CD4-positive, alpha-beta T cell treated with Interleukin-12 subunit alpha and Interleukin-12 subunit beta, for 1 hour (primary cell): ENCODE results near the gene SVEP1.
"Not testable (repeated sequence)": the region's sequence is repeated elsewhere in the genome, so short reads cannot be mapped to it uniquely, and the experiment has no call there.

ENCODE experiments used
- DNase-seq: peaks from one replicate; pipeline ENCODE4 v3.0.0-alpha.2; 2020

The SVEP1 gene

GRCh38 chr9:110579034-110579861 is at the start of gene SVEP1:
SVEP1 (minus strand) TSS chr9:110579741; CDS start chr9:110579543, 198 bp downstream.
- no peak for DNase-seq

- DNase-seq, result no peak
Measured at GRCh38 chr9:110626101-110626829, 46.7 kb upstream of the SVEP1 start.

DNA sequence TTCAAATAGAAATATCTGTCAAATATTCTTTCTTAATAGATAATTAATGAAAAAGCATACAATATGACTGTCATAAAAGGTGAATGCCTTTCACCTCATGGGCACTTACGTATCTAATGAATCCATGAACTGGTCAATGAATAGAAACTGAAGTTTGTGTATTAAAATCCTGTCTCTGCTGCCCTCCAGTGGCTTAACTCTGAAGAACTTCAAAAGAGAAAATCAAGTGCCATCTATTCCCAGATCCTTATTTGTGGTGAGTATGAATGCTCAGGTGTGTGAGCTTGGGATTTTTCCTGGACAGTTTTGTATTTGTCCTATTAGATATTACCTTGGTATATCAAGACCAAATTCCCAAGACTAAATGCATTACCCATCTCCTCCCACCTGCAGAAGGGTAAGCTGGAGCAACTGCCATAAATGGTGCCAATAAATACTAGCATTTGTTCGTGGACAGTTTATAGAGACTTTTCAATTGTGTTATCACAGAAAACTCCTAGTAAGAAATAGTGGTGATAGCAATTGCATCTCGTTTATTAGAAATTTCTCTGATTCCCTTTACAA is 44.0 kb upstream of the SVEP1 start:
- DNase-seq, result peak; percentile 4

GRCh38 chr9:110622368-110622767 is 42.8 kb upstream of the SVEP1 start:
- no peak for DNase-seq

DNA sequence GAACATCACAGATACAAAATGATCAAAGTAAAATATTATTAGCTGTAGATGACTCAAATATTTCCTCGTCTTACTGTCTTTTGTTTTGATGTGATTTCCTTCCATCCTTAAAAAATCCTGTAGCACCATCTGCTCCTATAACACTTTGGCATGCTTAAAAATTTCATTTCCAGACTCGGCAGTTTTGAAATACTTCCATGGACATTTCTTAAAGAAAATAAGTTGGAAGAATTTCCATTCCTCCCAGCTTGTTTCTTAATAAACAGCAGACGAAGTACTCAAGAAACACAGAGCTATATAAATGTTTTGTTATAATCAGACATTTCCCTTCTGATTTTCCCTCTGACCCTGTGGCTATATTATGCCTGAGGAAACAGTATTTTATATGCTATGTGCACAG is 41.2 kb upstream of the SVEP1 start:
- DNase-seq, result no peak

DNA sequence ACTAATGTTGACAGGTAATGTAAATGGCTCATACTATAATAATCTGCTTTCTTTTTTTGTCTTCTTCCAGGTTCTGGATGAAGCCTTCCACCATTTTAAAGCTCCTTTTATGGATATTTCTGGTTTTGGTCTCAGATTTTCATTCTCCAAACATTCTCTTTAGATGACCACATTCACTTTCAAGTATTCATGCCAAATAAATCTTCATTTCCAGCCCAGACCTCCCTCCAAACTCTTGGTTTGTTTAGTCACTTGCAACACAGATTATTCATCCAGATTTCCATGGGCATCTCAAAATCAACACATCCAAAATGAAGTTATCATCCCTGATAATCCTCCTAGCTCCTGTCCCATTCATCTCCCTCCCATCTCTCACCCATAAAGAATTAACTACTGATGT is 40.3 kb upstream of the SVEP1 start:
- no peak for DNase-seq

DNA sequence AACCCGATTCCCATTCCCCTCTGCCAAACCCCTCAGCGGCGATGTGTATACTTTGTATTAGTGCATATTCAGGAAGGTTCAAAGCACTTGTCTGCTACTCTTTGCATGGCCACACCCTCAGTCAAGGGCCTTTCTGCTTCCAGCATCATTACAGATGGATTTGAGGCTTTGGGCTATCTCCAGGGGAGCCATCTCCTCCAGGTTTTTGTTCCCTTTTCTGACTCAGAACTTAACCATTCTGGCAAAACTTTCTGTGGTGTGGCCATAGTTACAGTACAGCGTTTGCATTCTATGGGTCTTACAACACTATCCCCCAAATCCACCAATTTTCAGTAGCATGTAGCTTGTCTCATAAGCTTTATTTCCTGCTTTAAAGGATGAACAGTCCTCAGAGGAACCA is 36.0 kb upstream of the SVEP1 start:
- no peak for DNase-seq

GRCh38 chr9:110614576-110614975 is 35.0 kb upstream of the SVEP1 start:
- DNase-seq, result not testable (repeated sequence)

GRCh38 chr9:110606179-110606790 is 26.7 kb upstream of the SVEP1 start:
- no peak for DNase-seq

- no peak for DNase-seq
Measured at GRCh38 chr9:110605565-110605964, 26.0 kb upstream of the SVEP1 start.

- no peak for DNase-seq
Measured at GRCh38 chr9:110604171-110604601, 24.6 kb upstream of the SVEP1 start.

DNA sequence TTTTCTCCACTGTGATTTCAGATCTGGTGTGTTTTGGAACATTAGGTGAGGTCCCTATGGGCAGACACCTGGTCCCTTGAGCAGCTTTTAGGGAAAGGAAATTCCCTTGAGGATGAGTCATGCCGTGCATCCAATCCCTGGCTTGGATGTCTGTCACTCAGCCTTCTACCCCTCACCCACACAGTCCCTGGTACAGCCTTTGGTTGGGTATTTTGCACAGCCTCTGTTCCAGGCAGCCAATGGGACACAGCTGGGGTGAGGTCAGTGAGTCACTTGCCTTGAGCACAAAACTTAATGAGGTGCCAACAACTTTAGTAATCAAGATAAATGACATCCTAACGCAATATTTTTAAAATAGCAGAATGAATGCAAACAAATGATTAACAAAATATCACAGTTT is 22.7 kb upstream of the SVEP1 start:
- no peak for DNase-seq

- no peak for DNase-seq
Measured at GRCh38 chr9:110601098-110601497, 21.6 kb upstream of the SVEP1 start.

- no peak for DNase-seq
Measured at GRCh38 chr9:110599468-110599867, 19.9 kb upstream of the SVEP1 start.

- DNase-seq, result no peak
Measured at GRCh38 chr9:110592044-110592830, 12.7 kb upstream of the SVEP1 start.

GRCh38 chr9:110591526-110591925 is 12.0 kb upstream of the SVEP1 start:
- DNase-seq, result no peak

DNA sequence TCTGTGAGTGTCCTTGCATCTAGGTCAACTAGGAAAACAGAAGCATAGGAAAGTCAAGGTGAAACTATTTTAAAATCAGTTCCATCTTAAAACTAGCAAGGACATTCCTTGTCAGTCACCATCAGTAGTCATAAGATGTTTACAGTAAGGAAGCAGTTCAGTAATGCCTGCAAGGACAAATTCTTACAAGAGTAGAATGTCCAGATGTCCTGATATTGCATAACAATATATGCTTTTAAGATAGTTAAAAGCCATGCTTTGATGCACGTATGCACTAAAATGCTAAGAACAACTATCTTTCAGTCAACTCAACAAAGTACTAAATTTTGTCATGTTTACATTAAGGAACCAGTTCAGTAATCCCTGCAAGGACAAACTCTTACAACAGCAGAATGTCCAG is 11.3 kb upstream of the SVEP1 start:
- DNase-seq, result no peak

GRCh38 chr9:110588296-110588695 is 8.8 kb upstream of the SVEP1 start:
- no peak for DNase-seq

DNA sequence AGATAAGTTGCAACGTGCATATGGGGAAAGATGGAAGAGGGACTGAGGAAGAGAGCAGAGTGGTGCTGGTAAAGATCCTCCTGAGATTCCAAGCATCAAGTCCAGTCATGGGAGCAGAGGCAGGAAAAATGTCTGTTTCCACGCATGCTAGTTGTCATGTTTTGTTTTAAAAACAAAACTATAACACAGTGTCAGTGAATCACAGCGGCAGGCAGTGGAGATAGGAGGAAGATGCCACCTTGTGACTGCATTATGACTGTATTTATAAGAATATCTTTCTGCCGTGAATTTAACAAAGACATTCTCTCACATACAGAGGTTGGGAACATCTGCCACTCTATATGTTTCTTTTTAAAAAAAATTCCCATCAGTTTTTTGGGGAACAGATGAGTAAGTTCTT is 3.7 kb upstream of the SVEP1 start:
- DNase-seq, result no peak

DNA sequence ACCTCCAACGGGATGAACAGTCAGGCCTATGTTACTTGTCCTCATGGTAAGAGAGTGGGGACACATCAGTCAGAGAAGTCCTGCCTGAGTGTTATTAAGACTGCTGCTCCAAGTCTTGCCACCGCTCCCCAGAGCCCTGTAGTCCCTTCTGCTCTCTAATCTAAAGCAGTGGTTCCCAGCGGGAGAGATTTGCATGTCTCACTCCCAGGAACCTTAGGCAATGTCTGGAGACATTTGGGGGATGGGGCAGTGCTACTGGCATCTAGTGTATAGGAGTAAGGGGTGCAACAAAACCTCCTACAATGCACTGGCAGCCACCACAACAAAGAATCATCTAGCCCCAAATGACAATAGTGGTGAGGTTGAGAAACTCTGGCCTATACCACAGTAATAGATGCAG is 2.6 kb upstream of the SVEP1 start:
- DNase-seq, result no peak

GRCh38 chr9:110580850-110581249 is 1.3 kb upstream of the SVEP1 start:
- DNase-seq, result no peak

DNA sequence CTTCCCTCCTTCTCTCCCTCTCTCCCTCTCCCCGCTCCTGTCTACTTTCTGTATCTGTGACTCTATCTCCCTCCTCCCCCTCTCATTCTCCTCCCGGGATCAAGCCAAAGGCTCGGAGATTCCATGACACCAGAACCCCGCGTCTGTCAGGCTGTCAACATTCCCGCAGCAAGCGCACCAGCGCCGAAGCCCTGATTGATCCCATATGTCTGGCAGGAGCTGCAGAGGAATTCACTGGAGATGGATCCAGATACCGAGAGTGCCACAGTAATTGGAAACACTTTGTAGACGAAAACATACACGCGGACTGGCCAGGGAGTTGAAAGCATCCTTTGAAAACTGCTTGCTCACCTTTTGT is 300 bp upstream of the SVEP1 start:
- DNase-seq, result no peak

- DNase-seq, result no peak
Measured at GRCh38 chr9:110578575-110579033, 937 bp downstream of the SVEP1 start.
